ENCODE results near the gene F10. TPM values are rescaled to one million over a fixed set of nuclear protein-coding genes. Genes with fewer than 3 reads are reported as not detected.

Gene F10
- total RNA-seq, 4 donors from 2014 or later, result 1.00 to 4.8 (median 2.4) TPM

DNA sequence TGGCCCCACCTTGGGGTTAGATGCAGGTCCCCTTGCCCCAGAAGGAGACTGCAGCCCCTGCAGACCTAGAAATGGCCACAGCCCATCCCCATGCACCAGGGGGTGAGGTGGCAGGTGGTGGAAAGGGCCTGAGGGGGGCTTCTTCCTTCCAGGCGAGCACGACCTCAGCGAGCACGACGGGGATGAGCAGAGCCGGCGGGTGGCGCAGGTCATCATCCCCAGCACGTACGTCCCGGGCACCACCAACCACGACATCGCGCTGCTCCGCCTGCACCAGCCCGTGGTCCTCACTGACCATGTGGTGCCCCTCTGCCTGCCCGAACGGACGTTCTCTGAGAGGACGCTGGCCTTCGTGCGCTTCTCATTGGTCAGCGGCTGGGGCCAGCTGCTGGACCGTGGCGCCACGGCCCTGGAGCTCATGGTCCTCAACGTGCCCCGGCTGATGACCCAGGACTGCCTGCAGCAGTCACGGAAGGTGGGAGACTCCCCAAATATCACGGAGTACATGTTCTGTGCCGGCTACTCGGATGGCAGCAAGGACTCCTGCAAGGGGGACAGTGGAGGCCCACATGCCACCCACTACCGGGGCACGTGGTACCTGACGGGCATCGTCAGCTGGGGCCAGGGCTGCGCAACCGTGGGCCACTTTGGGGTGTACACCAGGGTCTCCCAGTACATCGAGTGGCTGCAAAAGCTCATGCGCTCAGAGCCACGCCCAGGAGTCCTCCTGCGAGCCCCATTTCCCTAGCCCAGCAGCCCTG lies 4.2 kb upstream of the F10 start:
- ATAC-seq (no peak), DNase-seq (peak in 1 of 2 donors; percentile 7)
- Histone ChIP-seq H3K4me1 (no peaks in the 10 kb centered on the region), H3K9me3 (no peaks in the 10 kb centered on the region), H3K36me3 (no peaks in the 10 kb centered on the region), H3K27ac (no peak overlapping the region), H3K27me3 (peaks cover under 1 to 8% (median 6%) of the 10 kb centered on the region in 3 donors), H3K4me3 (no peak overlapping the region)
- TF ChIP-seq, protein P1, sequence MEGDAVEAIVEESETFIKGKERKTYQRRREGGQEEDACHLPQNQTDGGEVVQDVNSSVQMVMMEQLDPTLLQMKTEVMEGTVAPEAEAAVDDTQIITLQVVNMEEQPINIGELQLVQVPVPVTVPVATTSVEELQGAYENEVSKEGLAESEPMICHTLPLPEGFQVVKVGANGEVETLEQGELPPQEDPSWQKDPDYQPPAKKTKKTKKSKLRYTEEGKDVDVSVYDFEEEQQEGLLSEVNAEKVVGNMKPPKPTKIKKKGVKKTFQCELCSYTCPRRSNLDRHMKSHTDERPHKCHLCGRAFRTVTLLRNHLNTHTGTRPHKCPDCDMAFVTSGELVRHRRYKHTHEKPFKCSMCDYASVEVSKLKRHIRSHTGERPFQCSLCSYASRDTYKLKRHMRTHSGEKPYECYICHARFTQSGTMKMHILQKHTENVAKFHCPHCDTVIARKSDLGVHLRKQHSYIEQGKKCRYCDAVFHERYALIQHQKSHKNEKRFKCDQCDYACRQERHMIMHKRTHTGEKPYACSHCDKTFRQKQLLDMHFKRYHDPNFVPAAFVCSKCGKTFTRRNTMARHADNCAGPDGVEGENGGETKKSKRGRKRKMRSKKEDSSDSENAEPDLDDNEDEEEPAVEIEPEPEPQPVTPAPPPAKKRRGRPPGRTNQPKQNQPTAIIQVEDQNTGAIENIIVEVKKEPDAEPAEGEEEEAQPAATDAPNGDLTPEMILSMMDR (IDR thresholded peaks at IDR 0.05 in 4 of 5, conservative IDR thresholded peaks at IDR 0.05 in 1 of 5), result no peak
- intact Hi-C loops (cut with DNase I; ENCODE audit: low total_unique reads) (no loop called here), in situ Hi-C loops (cut with MboI; ENCODE audit: low sequenced_read_pairs in 4 of 4) (no loop called here)

DNA sequence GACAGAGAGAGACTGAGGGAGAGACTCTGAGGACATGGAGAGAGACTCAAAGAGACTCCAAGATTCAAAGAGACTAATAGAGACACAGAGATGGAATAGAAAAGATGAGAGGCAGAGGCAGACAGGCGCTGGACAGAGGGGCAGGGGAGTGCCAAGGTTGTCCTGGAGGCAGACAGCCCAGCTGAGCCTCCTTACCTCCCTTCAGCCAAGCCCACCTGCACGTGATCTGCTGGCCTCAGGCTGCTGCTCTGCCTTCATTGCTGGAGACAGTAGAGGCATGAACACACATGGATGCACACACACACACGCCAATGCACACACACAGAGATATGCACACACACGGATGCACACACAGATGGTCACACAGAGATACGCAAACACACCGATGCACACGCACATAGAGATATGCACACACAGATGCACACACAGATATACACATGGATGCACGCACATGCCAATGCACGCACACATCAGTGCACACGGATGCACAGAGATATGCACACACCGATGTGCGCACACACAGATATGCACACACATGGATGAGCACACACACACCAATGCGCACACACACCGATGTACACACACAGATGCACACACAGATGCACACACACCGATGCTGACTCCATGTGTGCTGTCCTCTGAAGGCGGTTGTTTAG lies 3.3 kb upstream of the F10 start:
- TF ChIP-seq POLR2A (IDR thresholded peaks at IDR 0.05), result no peak
- TF ChIP-seq, protein P1 (IDR thresholded peaks at IDR 0.05 in 4 of 5, conservative IDR thresholded peaks at IDR 0.05 in 1 of 5), result no peak
- in situ Hi-C loops (cut with MboI; ENCODE audit: low sequenced_read_pairs in 4 of 4), result no loop called here
- intact Hi-C loops (cut with DNase I; ENCODE audit: low total_unique reads), result no loop called here

DNA sequence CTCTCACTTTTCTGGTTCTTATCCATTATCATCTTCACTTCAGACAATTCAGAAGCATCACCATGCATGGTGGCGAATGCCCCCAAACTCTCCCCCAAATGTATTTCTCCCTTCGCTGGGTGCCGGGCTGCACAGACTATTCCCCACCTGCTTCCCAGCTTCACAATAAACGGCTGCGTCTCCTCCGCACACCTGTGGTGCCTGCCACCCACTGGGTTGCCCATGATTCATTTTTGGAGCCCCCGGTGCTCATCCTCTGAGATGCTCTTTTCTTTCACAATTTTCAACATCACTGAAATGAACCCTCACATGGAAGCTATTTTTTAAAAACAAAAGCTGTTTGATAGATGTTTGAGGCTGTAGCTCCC lies 2.8 kb upstream of the F10 start:
- DNase-seq, result no peak
- intact Hi-C loops (cut with DNase I; ENCODE audit: low total_unique reads), result no loop called here
- TF ChIP-seq POLR2A (IDR thresholded peaks at IDR 0.05), result no peak
- TF ChIP-seq, protein P1 (IDR thresholded peaks at IDR 0.05 in 4 of 5, conservative IDR thresholded peaks at IDR 0.05 in 1 of 5), result no peak
- in situ Hi-C loops (cut with MboI; ENCODE audit: low sequenced_read_pairs in 4 of 4), result no loop called here
- Histone ChIP-seq H3K4me1 (no peaks in the 10 kb centered on the region), H3K4me3 (no peak overlapping the region), H3K9me3 (no peaks in the 10 kb centered on the region), H3K36me3 (no peaks in the 10 kb centered on the region), H3K27me3 (peaks cover 0 to 6% (median 4%) of the 10 kb centered on the region in 3 donors), H3K27ac (no peak overlapping the region)
- no peak for ATAC-seq

More for the DNA sequence above, 3.3 kb upstream of the F10 start:
- Histone ChIP-seq H3K27ac (no peak overlapping the region), H3K4me1 (no peaks in the 10 kb centered on the region), H3K36me3 (no peaks in the 10 kb centered on the region), H3K4me3 (no peak overlapping the region), H3K27me3 (peaks cover 0 to 6% (median 6%) of the 10 kb centered on the region in 3 donors), H3K9me3 (no peaks in the 10 kb centered on the region)
- no peak for ATAC-seq
- peak in 1 of 2 donors; percentile 1 for DNase-seq

DNA sequence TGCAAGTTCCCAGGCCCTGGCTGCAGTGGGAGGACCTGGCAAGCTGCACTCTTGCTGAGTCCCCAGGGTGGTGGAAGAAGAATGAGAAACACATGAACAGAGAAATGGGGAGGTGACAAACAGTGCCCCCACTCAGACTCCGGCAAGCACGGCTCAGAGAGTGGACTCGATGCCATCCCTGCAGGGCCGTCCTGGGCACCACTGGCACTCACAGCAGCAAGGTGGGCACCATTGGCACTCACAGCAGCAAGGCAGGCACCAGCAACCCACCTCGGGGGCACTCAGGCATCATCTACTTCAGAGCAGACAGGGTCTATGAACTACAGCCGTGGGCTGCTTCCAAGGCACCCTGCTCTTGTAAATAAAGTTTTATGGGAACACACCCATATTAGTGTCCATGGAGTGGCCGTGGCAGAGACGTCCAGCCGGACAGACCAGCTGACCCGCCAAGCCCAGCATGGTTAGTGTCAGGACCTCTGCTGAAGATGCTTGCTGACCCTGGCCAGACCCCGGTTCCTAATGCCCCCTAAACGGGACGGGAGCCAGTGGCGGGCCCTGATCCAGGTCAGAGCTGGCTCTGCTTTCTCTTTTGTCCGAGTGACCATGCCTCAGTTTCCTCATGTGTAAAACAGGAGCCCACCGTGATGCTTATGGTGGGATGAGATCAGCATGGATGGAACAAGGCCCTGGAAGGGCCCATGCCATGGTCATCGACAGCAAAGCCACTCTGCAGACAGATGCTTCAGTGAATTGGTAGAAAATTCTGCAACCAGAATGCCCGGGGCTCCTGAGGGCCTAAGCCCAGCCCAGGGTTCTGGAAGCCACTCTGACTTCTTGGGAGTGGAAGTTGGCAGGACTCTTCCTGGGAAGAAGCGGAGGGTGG lies 2.1 kb upstream of the F10 start:
- H3K9me3 ChIP-seq, result no peaks in the 10 kb centered on the region
- H3K36me3 ChIP-seq, result no peaks in the 10 kb centered on the region
- H3K4me1 ChIP-seq, result no peaks in the 10 kb centered on the region
- in situ Hi-C loops (cut with MboI; ENCODE audit: low sequenced_read_pairs in 4 of 4), result no loop called here
- peak in 1 of 2 donors; percentile 9 for DNase-seq
- no peak overlapping the region for H3K4me3 ChIP-seq
- no peak for ATAC-seq
- TF ChIP-seq, protein P1 (IDR thresholded peaks at IDR 0.05 in 4 of 5, conservative IDR thresholded peaks at IDR 0.05 in 1 of 5), result no peak
- no peak for TF ChIP-seq POLR2A (IDR thresholded peaks at IDR 0.05)
- intact Hi-C loops (cut with DNase I; ENCODE audit: low total_unique reads), result no loop called here
- H3K27ac ChIP-seq, result no peak overlapping the region
- H3K27me3 ChIP-seq, result peaks cover 0 to 4% (median 2%) of the 10 kb centered on the region in 3 donors
